ENCODE measurements around the gene MROH8.
A peak's percentile ranks its signal among the peaks of the same experiment; 100 is the strongest.

The MROH8 gene

GRCh38 chr20:37198932-37199660 lies 19.7 kb upstream of the MROH8 start:
- no peak for DNase-seq

GRCh38 chr20:37194621-37195417 lies 15.5 kb upstream of the MROH8 start:
- peak in 1 of 14 donors; percentile 1 for DNase-seq

GRCh38 chr20:37193821-37194220 lies 14.5 kb upstream of the MROH8 start:
- no peak for DNase-seq

- DNase-seq: no peak
Observed at GRCh38 chr20:37193226-37193625, 13.9 kb upstream of the MROH8 start.

- peak; percentile 9 to 91 (median 80) for DNase-seq
Observed at GRCh38 chr20:37192137-37192854, 12.9 kb upstream of the MROH8 start.

GRCh38 chr20:37190354-37191112 lies 11.2 kb upstream of the MROH8 start:
- DNase-seq: no peak

GRCh38 chr20:37189416-37190016 lies 10.2 kb upstream of the MROH8 start:
- DNase-seq: no peak

- no peak for DNase-seq
Observed at GRCh38 chr20:37188787-37189186, 9.4 kb upstream of the MROH8 start.

GRCh38 chr20:37185686-37186085 lies 6.3 kb upstream of the MROH8 start:
- peak in 1 of 14 donors; percentile 4 for DNase-seq

GRCh38 chr20:37179683-37180524 lies 556 bp upstream of the MROH8 start:
- DNase-seq: no peak

- no peak for DNase-seq
Observed at GRCh38 chr20:37172836-37173235, 6.5 kb downstream of the MROH8 start.

- DNase-seq: no peak
Observed at GRCh38 chr20:37166867-37167266, 12.5 kb downstream of the MROH8 start.

GRCh38 chr20:37165031-37165430 lies 14.3 kb downstream of the MROH8 start:
- DNase-seq: no peak

- no peak for DNase-seq
Observed at GRCh38 chr20:37163832-37164554, 15.4 kb downstream of the MROH8 start.

- no peak for DNase-seq
Observed at GRCh38 chr20:37162646-37163045, 16.7 kb downstream of the MROH8 start.

- DNase-seq: no peak
Observed at GRCh38 chr20:37161830-37162549, 17.4 kb downstream of the MROH8 start.

GRCh38 chr20:37160683-37161082 lies 18.7 kb downstream of the MROH8 start:
- no peak for DNase-seq

- no peak for DNase-seq
Observed at GRCh38 chr20:37158248-37158647, 21.1 kb downstream of the MROH8 start.

GRCh38 chr20:37155987-37156386 lies 23.4 kb downstream of the MROH8 start:
- no peak for DNase-seq

All from C1 segment of cervical spinal cord (tissue), 14 donors.